Mucosa of rectum (tissue), 2 donors: ENCODE measurements around the gene ARHGAP19.
"Not testable (repeated sequence)": the region's sequence is repeated elsewhere in the genome, so short reads cannot be mapped to it uniquely, and the experiment has no call there.

Experiments used
- H3K27ac ChIP-seq, 2 donors: one replicate each; pipeline ENCODE4 v1.7.0; 2013; ENCODE audit warnings: inconsistent platforms in 2 of 2, low read depth in 2 of 2, low read length in 2 of 2
- H3K27me3 ChIP-seq, 2 donors: one replicate each; pipeline ENCODE4 v1.7.0; 2013; ENCODE audit warnings: low read length in 2 of 2; ENCODE audit not compliant: control insufficient read depth in 2 of 2, insufficient read depth in 2 of 2
- H3K36me3 ChIP-seq, 2 donors: one replicate each; pipeline ENCODE4 v1.7.0; 2013; ENCODE audit warnings: low read length in 2 of 2; ENCODE audit not compliant: control insufficient read depth in 2 of 2, insufficient read depth in 2 of 2
- H3K4me1 ChIP-seq, 2 donors: one replicate each; pipeline ENCODE4 v1.7.0; 2013; ENCODE audit warnings: low read length in 2 of 2, mild to moderate bottlenecking in 1 of 2; ENCODE audit not compliant: control insufficient read depth in 2 of 2, insufficient read depth in 2 of 2
- H3K4me3 ChIP-seq, 2 donors: one replicate each; pipeline ENCODE4 v1.7.0; 2013; ENCODE audit warnings: low read length in 2 of 2
- H3K9ac ChIP-seq, 2 donors: one replicate each; pipeline ENCODE4 v1.7.0; 2013; ENCODE audit warnings: low read length in 2 of 2, low read depth in 1 of 2, mild to moderate bottlenecking in 1 of 2
- H3K9me3 ChIP-seq, 2 donors: one replicate each; pipeline ENCODE4 v1.7.0; 2013; ENCODE audit warnings: low read length in 2 of 2; ENCODE audit not compliant: control insufficient read depth in 2 of 2
- donor health status: healthy.
- donor health status: Normal muscosa, but diverticular disease.

ARHGAP19 gene

GRCh38 chr10:97290076-97290475, 2.4 kb downstream of the ARHGAP19 start:
- not testable (repeated sequence) for H3K36me3 ChIP-seq, H3K9ac ChIP-seq, H3K27ac ChIP-seq, H3K27me3 ChIP-seq, H3K9me3 ChIP-seq, H3K4me1 ChIP-seq, H3K4me3 ChIP-seq

- Histone ChIP-seq H3K27ac (no peak overlapping the region), H3K4me3 (no peak overlapping the region), H3K9ac (no peak overlapping the region)
Measured at GRCh38 chr10:97280783-97281182, 11.7 kb downstream of the ARHGAP19 start.

GRCh38 chr10:97279121-97279815, 13.2 kb downstream of the ARHGAP19 start:
- Histone ChIP-seq H3K4me1 (no peaks in the 10 kb centered on the region), H3K36me3 (no peaks in the 10 kb centered on the region), H3K27ac (no peak overlapping the region), H3K9me3 (no peaks in the 10 kb centered on the region), H3K27me3 (no peaks in the 10 kb centered on the region), H3K4me3 (no peak overlapping the region), H3K9ac (no peak overlapping the region)

More at GRCh38 chr10:97280783-97281182, 11.7 kb downstream of the ARHGAP19 start:
- no peaks in the 10 kb centered on the region for H3K36me3 ChIP-seq
- H3K4me1 ChIP-seq, result no peaks in the 10 kb centered on the region
- no peaks in the 10 kb centered on the region for H3K9me3 ChIP-seq
- H3K27me3 ChIP-seq, result no peaks in the 10 kb centered on the region

- Histone ChIP-seq H3K9ac (no peak overlapping the region), H3K27ac (no peak overlapping the region), H3K27me3 (no peaks in the 10 kb centered on the region), H3K36me3 (no peaks in the 10 kb centered on the region), H3K9me3 (no peaks in the 10 kb centered on the region), H3K4me3 (no peak overlapping the region), H3K4me1 (no peaks in the 10 kb centered on the region)
Measured at GRCh38 chr10:97278491-97278989, 13.9 kb downstream of the ARHGAP19 start.

GRCh38 chr10:97277551-97277950, 14.9 kb downstream of the ARHGAP19 start:
- H3K9me3 ChIP-seq, result no peaks in the 10 kb centered on the region
- H3K27ac ChIP-seq, result no peak overlapping the region
- H3K9ac ChIP-seq, result no peak overlapping the region
- H3K4me3 ChIP-seq, result no peak overlapping the region
- no peaks in the 10 kb centered on the region for H3K36me3 ChIP-seq
- H3K27me3 ChIP-seq, result no peaks in the 10 kb centered on the region
- no peaks in the 10 kb centered on the region for H3K4me1 ChIP-seq

- Histone ChIP-seq H3K9ac (no peak overlapping the region), H3K4me3 (no peak overlapping the region), H3K27me3 (no peaks in the 10 kb centered on the region), H3K36me3 (no peaks in the 10 kb centered on the region), H3K9me3 (no peaks in the 10 kb centered on the region), H3K27ac (no peak overlapping the region), H3K4me1 (no peaks in the 10 kb centered on the region)
Measured at GRCh38 chr10:97274828-97275227, 17.6 kb downstream of the ARHGAP19 start.

GRCh38 chr10:97273700-97274099, 18.7 kb downstream of the ARHGAP19 start:
- H3K27me3 ChIP-seq, result no peaks in the 10 kb centered on the region
- H3K9me3 ChIP-seq, result no peaks in the 10 kb centered on the region
- no peaks in the 10 kb centered on the region for H3K36me3 ChIP-seq
- no peaks in the 10 kb centered on the region for H3K4me1 ChIP-seq
- H3K4me3 ChIP-seq, result no peak overlapping the region
- no peak overlapping the region for H3K27ac ChIP-seq
- no peak overlapping the region for H3K9ac ChIP-seq

GRCh38 chr10:97270523-97271154, 21.8 kb downstream of the ARHGAP19 start:
- H3K36me3 ChIP-seq, result no peaks in the 10 kb centered on the region
- H3K4me1 ChIP-seq, result no peaks in the 10 kb centered on the region
- no peaks in the 10 kb centered on the region for H3K9me3 ChIP-seq
- H3K4me3 ChIP-seq, result no peak overlapping the region
- H3K27me3 ChIP-seq, result no peaks in the 10 kb centered on the region
- no peak overlapping the region for H3K27ac ChIP-seq
- no peak overlapping the region for H3K9ac ChIP-seq

GRCh38 chr10:97267671-97268070, 24.8 kb downstream of the ARHGAP19 start:
- H3K4me1 ChIP-seq, result no peaks in the 10 kb centered on the region
- H3K36me3 ChIP-seq, result peaks cover 0 to 2% of the 10 kb centered on the region in 2 donors
- H3K27ac ChIP-seq, result no peak overlapping the region
- no peaks in the 10 kb centered on the region for H3K9me3 ChIP-seq
- H3K9ac ChIP-seq, result no peak overlapping the region
- H3K27me3 ChIP-seq, result no peaks in the 10 kb centered on the region
- H3K4me3 ChIP-seq, result no peak overlapping the region

GRCh38 chr10:97265095-97265494, 27.3 kb downstream of the ARHGAP19 start:
- H3K36me3 ChIP-seq, H3K9me3 ChIP-seq, H3K4me3 ChIP-seq, H3K9ac ChIP-seq, H3K27me3 ChIP-seq, H3K4me1 ChIP-seq, H3K27ac ChIP-seq: not testable (repeated sequence)
